PC-3 (cell line): Measurements from ENCODE around the gene VAV3. TPM values are rescaled to one million over a fixed set of nuclear protein-coding genes. Genes with fewer than 3 reads are reported as not detected.

Experiments
- ATAC-seq: fragments of 200-7000 bp; cut with Tn5 transposase; 2 replicates; pipeline ENCODE4 v1.9.1; 2020; ENCODE audit warnings: mild to moderate bottlenecking, moderate library complexity
- BruUV-seq: library from RNA; stranded (reverse); fragments of 400-500 nt; replicated peaks from 2 replicates; lab custom pipeline; 2021; lab: Mats Ljungman, UMichigan
- CTCF ChIA-PET: fragments of 300-600 bp; sonication (Branson Sonifier 250); formaldehyde crosslinking; loops from one replicate; lab custom pipeline; 2022; ENCODE audit warnings: antibody characterized with exemption; lab: Charles Lee
- POLR2A ChIA-PET: fragments of 300-600 bp; sonication (Branson Sonifier 250); formaldehyde crosslinking; loops from one replicate; lab custom pipeline; 2022; ENCODE audit warnings: antibody characterized with exemption; ENCODE audit not compliant: unreplicated experiment; lab: Charles Lee
- DNase-seq: peaks from one replicate; pipeline ENCODE4 v3.0.0-alpha.2; 2015
- H2AFZ ChIP-seq: fragments of 300-600 bp; sonication (generic); 2 replicates; pipeline ENCODE4 v1.6.0; 2016; ENCODE audit warnings: antibody characterized with exemption, low read length
- H3F3A ChIP-seq: fragments of 300-600 bp; sonication (generic); one replicate; pipeline ENCODE4 v1.6.0; 2017; ENCODE audit warnings: antibody characterized with exemption, low read length, control low read depth, mild to moderate bottlenecking; ENCODE audit not compliant: unreplicated experiment
- H3K27ac ChIP-seq: fragments of 300-600 bp; sonication (generic); 2 replicates; pipeline ENCODE4 v1.5.1; 2016; ENCODE audit warnings: mild to moderate bottlenecking, low read length
- H3K27me3 ChIP-seq: fragments of 300-600 bp; sonication (generic); 2 replicates; pipeline ENCODE4 v1.6.1; 2016; ENCODE audit warnings: low read length, mixed read lengths
- H3K36me3 ChIP-seq: fragments of 300-600 bp; sonication (generic); 2 replicates; pipeline ENCODE4 v1.6.1; 2016; ENCODE audit warnings: low read depth, mixed run types, low read length, mixed read lengths
- H3K4me1 ChIP-seq: fragments of 300-600 bp; sonication (generic); 2 replicates; pipeline ENCODE4 v1.5.1; 2016; ENCODE audit warnings: low read length; ENCODE audit not compliant: insufficient read depth
- H3K4me2 ChIP-seq: fragments of 300-600 bp; sonication (generic); 2 replicates; pipeline ENCODE4 v1.6.0; 2016; ENCODE audit warnings: low read length
- H3K4me3 ChIP-seq: fragments of 300-600 bp; sonication (generic); 2 replicates; pipeline ENCODE4 v1.5.1; 2016; ENCODE audit warnings: mild to moderate bottlenecking, low read length, mixed read lengths
- H3K79me2 ChIP-seq: fragments of 300-600 bp; sonication (generic); 2 replicates; pipeline ENCODE4 v1.6.1; 2017; ENCODE audit warnings: low read length, mixed read lengths
- H3K9ac ChIP-seq: fragments of 300-600 bp; sonication (generic); 2 replicates; pipeline ENCODE4 v1.6.0; 2016; ENCODE audit warnings: mild to moderate bottlenecking, low read length
- H3K9me2 ChIP-seq: fragments of 300-600 bp; sonication (generic); replicated peaks from 2 replicates; pipeline ENCODE4 v1.6.1; 2016; ENCODE audit warnings: mixed run types, low read length, mixed read lengths
- H3K9me3 ChIP-seq: fragments of 300-600 bp; sonication (generic); 2 replicates; pipeline ENCODE4 v1.6.1; 2016; ENCODE audit warnings: low read length, mixed read lengths
- H4K20me1 ChIP-seq: fragments of 300-600 bp; sonication (generic); 2 replicates; pipeline ENCODE4 v1.6.1; 2016; ENCODE audit warnings: low read length, mixed read lengths
- CTCF ChIP-seq: fragments of 300-600 bp; sonication (generic); conservative IDR thresholded peaks from 2 replicates; pipeline ENCODE4 v1.5.1; 2017; ENCODE audit warnings: antibody characterized with exemption, low read depth, mild to moderate bottlenecking, low read length
- EZH2 ChIP-seq: fragments of 300-600 bp; sonication (generic); IDR thresholded peaks from one replicate; pipeline ENCODE4 v1.6.1; 2017; ENCODE audit warnings: antibody characterized with exemption, mild to moderate bottlenecking, low read length; ENCODE audit not compliant: unreplicated experiment
- EZH2phosphoT487 ChIP-seq: fragments of 300-600 bp; sonication (generic); IDR thresholded peaks from 2 replicates; pipeline ENCODE4 v1.6.1; 2018; ENCODE audit warnings: mild to moderate bottlenecking, antibody characterized with exemption, low read length, borderline replicate concordance
- intact Hi-C: fragments of 100-400 bp; cut with micrococcal nuclease; formaldehyde crosslinking; loops from 2 replicates; pipeline ENCODE4 v1.9.0; 2023
- total RNA-seq: library from RNA; depleted of rRNA; stranded (reverse); fragments of >200 nt; gene quantifications from 2 replicates; pipeline ENCODE4 v1.2.3, GENCODE V29; 2014

The VAV3 gene
- total RNA-seq, 1 experiment from 2014 or later = 0.73 TPM

- CTCF ChIA-PET = interaction anchor here (0.5 to 1.5 kb wide), 5 partner anchors 100 to 388 kb away, joined by 3 to 10 read pairs (median 5); no protein-coding TSS in a partner anchor
These were observed 434.4 kb downstream of the VAV3 start for GRCh38 chr1:107530543-107530942.

DNA sequence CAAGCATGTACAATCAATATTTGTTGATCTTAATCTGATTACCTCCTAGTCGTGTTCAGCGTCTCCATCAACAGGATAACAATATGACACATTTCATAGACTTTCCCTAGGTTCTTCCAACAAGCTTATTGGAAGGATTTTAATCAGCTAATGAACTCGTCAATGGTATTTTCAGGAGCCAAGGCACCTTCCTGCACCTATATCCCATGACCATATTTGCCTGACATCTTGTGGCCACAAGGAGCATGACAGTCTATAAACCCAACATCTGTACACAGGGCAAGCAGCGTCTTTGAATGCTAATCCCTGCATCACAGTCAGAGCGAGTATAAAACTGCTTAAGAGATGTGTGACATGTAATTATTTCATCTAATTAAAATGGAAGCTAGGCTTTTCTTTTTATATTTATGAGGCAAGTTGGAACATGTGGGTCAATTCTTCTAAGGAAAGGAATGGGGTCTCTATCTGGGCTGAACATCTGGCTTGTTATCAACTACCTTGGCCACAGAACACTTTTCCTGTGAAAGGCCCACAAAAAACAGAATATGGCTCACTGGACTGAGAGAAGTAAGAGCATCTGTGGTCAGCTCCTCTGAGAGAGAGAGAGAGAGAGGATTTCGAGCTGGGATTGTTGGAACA, 435.4 kb downstream of the VAV3 start:
- TF ChIP-seq EZH2phosphoT487 (no peak), CTCF (peak; percentile 91), EZH2 (no peak)
- Histone ChIP-seq H3K9me3 (no peaks in the 10 kb centered on the region), H3K4me1 (peaks cover 26% of the 10 kb centered on the region), H3K9ac (no peak overlapping the region), H3K4me2 (no peak overlapping the region), H4K20me1 (no peaks in the 10 kb centered on the region), H3F3A (no peaks in the 10 kb centered on the region), H3K9me2 (no peaks in the 10 kb centered on the region), H3K79me2 (no peaks in the 10 kb centered on the region), H3K4me3 (no peak overlapping the region), H3K27ac (peak overlapping the region; percentile 49), H3K36me3 (no peaks in the 10 kb centered on the region), H3K27me3 (no peaks in the 10 kb centered on the region), H2AFZ (no peak overlapping the region)
- CTCF ChIA-PET = interaction anchor here (0.6 to 1.2 kb wide), 7 partner anchors 16 to 355 kb away, joined by 3 to 6 read pairs (median 3); no protein-coding TSS in a partner anchor
- intact Hi-C loops = loop anchor here (1.0 to 5.0 kb wide), 9 partner anchors 43 to 977 kb away; no protein-coding TSS in a partner anchor
- BruUV-seq = no TSS peak
- POLR2A ChIA-PET = interaction anchor here (0.6 kb wide), 1 partner anchor 386 kb away, joined by 6 read pairs; no protein-coding TSS in a partner anchor
- ATAC-seq (peak; percentile 75), DNase-seq (peak; percentile 68)

More at GRCh38 chr1:107530543-107530942, 434.4 kb downstream of the VAV3 start:
- peak overlapping the region; percentile 49 for H3K27ac ChIP-seq
- POLR2A ChIA-PET = interaction anchor here (0.6 kb wide), 1 partner anchor 63 kb away, joined by 4 read pairs; no protein-coding TSS in a partner anchor
- no peaks in the 10 kb centered on the region for H3K36me3 ChIP-seq
- H3K9ac ChIP-seq = no peak overlapping the region
- no peak for TF ChIP-seq CTCF
- TF ChIP-seq EZH2phosphoT487 = no peak
- no peak for TF ChIP-seq EZH2
- intact Hi-C loops = loop anchor here (1.0 to 5.0 kb wide), 3 partner anchors 42 to 158 kb away; no protein-coding TSS in a partner anchor
- DNase-seq (peak; percentile 82), ATAC-seq (peak; percentile 83)
- no peaks in the 10 kb centered on the region for H4K20me1 ChIP-seq
- H3K9me3 ChIP-seq = no peaks in the 10 kb centered on the region
- H3K79me2 ChIP-seq = no peaks in the 10 kb centered on the region
- H3K4me3 ChIP-seq = no peak overlapping the region
- BruUV-seq = no TSS peak
- no peaks in the 10 kb centered on the region for H3K27me3 ChIP-seq
- peaks cover 29% of the 10 kb centered on the region for H3K4me1 ChIP-seq
- no peaks in the 10 kb centered on the region for H3F3A ChIP-seq
- H2AFZ ChIP-seq = no peak overlapping the region
- H3K9me2 ChIP-seq = no peaks in the 10 kb centered on the region
- H3K4me2 ChIP-seq = no peak overlapping the region
